ENCODE measurements around the gene AGO3.
"Not testable (repeated sequence)": the region's sequence is repeated elsewhere in the genome, so short reads cannot be mapped to it uniquely, and the experiment has no call there.

Gene AGO3

DNA sequence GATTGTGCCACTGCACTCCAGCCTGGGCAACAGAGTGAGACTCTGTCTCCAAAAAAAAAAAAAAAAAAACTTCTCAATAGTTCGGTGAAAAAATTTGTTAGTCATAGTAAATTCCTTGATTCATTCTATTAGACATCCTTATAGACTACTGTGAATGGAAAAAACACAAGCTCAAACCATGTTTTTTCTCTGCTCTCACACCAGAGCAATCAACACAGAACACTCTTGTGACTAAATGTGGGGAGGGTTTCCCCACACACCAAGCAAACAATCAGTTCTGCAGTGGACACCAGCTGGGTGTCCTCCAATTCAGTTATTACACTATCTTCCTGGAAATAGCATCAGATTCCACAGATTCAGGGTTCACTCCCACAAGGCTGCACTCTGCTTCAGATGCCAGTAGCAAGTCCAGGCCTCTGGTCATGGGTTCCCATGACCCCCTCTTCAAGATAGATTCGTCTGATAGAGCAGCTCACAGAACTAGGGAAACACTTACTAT, 83.9 kb downstream of the AGO3 start:
- DNase-seq, result no peak

DNA sequence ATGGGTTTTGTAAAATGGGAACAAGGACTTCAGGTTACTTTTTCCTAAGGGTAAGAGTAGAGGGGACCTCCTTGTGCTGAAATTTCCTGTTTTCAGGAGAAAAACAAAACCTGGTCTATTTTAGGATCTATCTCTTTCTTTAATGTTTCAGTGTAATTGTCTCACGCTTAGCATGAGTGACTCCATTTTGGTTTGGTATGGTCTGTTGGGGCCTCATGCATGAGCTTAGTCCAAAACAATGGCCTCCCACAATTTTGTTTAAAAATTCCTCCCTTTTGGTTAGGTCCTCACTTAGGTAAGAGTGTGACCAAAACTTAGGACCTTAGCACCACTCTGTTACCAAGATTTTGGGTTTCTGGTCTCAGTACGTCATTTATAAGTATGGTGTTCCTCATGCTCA, 85.8 kb downstream of the AGO3 start:
- no peak for DNase-seq

DNA sequence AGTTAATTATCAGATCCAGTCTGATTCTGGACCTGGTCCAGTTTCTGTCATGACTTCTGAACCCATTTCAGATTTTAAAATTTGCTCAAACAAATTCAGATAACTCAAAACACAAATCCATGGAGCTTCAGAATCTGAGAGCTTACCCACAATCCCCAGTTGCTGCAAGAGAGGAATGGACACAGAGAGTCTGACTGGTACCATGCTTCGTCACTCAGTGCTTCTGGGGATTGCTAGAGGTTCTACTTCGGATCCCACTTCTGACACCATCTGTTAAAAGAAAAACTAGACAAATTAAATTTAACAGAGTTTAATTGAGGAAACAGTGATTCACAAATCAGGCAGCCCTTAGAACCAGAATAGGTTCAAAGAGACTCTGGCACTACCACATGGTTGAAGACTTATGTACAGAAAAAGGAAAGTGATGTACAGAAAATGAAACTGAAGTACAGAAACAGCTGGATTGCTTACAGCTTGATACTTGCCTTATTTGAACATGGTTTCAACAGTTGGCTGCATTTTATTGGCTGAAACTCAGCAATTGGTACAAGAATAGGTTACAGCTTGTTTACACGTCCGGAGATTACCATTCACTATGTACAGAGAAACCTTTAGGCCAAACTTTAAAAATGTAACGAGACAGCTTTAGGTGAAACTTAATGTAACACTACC, 92.3 kb downstream of the AGO3 start:
- DNase-seq, result no peak

DNA sequence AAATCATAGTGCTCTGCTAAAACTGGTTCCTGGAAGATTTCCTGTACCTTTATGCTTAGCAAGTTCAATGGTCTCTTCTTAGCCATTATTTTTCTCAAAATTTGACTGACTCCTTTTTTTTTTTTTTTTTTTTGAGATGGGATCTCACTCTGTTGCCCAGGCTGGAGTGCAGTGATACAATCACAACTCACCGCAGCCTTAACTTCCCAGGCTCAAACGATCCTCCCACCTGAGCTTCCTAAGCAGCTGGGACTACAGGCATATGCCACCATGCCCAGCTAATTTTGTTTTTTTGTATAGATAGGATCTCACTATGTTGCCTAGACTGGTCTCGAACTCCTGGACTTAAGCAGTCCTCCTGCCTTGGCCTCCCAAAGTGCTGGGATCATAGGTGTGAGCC, 93.1 kb downstream of the AGO3 start:
- DNase-seq, result not testable (repeated sequence)

DNA sequence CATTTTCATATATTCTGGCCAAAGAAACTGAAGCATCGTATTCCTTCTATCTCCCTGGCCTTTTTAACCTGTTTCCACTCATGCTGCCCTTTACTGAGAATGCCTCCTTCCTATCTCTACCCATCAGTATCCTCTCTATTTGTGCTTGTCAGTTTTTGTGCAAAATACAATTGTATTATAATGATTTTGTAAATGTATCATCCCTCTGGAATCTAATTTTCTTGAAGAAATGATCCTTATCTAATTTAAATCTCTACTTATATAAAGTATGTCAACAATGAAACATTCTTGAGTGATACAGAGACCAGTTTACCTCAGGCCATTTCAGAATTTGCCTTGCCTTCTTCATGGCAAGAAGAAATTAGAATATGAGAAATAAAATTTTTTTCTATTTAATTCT, 93.9 kb downstream of the AGO3 start:
- no peak for DNase-seq

DNA sequence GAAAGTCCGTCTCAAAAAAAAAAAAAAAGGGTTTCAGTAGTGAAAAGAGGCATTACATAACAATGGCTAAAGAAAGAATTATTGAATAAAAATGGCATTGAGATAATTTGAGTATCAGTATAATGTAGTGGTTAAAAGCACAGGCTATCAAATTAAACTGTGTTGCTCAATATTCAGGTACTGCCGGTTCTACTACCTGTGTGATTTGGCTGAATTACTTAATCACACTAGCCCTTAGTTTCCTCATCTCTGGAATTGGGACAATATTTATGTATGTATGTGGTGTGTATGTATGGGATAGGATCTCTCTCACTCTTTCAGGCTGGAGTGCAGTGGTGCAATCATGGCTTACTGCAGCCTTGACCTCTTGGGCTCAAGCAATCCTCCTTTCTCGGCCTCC, 96.9 kb downstream of the AGO3 start:
- no peak for DNase-seq

DNA sequence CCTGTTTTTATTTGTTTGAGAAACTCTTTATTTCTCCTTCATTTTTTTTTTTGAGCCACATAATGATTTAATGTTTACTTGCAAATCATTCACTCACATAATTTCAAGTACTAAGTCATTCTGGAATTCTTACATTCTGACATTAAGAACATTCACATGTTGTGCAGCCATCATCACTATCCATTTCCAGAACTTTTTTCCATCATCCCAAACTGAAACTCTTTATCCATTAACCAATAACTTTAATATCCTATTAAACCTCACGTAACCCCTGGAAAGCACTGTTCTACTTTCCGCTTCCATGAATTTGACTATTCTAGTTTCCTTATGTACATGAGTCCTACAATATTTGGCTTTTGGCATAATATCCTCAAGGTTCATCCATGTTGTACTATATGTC, 100.5 kb downstream of the AGO3 start:
- no peak for DNase-seq

DNA sequence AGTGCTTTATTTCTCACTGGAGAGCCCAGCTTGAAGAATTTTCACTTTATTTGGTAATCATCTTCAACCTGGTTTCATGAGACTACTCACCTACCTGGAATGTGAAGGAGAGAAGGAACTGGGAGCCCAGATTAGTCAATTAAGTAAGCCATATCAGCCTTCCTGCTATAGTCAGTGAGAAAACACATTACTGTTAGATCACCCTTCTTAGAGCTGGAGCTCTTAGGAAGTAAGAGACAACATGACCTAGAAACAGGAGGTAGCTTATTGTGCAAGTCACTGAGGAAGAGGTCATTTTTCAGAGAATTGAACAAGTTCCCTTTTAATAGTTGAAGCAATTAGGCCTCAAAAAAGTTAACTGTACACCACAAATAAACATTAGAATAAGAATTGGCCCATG, 103.8 kb downstream of the AGO3 start:
- DNase-seq, result peak in 1 of 2 donors; percentile 73

DNA sequence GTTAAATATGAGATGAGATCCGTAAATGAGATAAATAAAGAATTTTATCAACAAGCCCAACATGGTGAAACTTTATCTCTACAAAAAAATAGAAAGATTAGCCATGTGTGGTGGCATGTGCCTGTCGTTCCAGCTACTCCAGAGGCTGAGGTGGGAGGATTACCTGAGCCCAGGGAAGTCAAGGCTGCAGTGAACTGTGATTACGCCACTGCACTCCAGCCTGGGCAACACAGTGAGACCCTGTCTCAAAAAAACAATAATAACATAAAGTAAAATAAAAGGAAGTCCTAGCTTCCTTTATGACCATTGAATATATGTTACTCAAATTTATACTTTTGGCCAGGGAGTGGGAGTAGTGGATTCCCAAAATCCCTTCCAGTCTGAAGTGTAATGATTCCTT, 104.2 kb downstream of the AGO3 start:
- no peak for DNase-seq

DNA sequence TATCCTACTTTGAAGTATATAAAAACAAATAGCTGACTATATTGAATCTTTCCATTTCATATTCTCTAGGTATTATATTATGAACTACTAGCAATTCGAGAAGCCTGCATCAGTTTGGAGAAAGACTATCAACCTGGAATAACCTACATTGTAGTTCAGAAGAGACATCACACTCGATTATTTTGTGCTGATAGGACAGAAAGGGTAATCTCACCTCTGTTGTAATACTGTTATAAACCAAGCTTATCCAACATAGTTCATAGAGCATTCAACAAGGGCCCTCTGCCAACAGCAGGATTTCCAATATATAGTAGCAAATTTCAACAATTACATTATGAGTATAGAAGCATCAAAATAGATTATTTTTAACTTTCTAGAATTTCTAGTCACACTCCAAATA, 109.3 kb downstream of the AGO3 start:
- no peak for DNase-seq

DNA sequence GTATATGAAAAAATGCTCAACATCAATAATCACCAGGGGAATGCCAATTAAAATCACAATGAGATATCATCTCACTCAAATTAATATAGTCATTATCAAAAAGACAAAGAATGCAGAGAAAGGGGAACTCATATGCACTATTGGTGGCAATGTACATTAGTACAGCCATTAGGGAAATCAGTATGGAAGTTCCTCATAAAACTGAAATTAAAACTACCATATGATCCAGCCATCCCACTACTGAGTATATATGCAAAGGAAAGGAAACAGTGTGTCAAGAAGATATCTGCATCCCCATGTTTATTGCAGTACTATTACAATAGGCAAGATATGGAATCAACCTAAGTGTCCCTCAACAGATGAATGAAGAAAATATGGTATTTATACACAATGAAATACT, 120.9 kb downstream of the AGO3 start:
- DNase-seq, result no peak

DNA sequence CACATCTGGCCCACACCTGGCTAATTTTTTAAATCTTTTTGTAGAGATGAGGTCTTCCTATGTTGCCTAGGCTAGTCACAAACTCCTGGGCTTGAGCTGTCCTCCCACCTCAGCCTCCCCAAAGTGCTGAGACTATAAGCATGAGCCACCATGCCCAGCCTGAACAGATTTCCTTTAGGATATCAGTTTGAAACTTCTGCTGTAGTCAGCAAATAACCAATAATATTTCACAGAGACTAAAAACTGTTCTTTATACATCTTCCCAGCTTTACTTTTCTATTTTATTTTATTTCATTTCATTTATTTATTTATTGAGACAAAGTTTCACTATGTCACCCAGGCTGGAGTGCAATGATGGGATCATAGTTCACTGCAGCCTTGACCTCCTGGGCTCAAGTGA, 123.1 kb downstream of the AGO3 start:
- DNase-seq, result no peak

DNA sequence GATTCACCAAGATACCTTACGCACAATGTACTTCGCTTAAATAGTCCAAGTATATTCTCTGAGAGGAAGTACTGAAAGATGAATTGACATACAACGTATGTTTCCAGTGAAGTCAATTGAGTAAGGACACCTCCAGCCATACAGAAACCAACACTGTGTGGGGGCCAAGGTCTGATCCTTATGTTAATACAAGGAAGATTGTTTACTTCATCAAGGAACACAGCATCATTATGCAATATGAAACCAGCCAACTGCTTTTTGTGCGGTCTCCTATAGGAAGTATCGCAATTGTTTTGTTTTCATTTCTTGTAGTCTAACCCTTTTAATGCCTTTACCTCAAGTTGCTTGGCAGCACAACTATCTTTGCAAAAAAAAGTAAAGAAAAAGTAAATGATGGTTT, 124.8 kb downstream of the AGO3 start:
- DNase-seq, result no peak

DNA sequence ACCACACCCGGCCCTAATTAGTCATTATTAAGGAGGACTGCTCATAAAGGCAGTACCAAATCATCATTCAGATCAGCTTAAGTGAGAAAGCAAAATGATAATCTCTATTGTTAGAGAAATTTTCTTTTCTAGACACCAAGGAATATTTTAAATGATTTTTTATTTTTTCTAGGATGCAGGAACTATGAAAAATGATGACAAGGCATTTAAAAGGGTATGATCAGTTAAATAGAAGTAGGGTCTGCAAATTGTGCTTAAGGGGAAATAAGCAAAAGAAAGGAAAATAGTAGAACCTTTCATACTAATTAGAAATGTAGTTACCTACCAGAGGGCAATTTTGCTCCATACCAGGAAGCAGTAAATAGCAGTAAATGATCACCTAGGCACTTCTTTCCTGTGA, 131.4 kb downstream of the AGO3 start:
- no peak for DNase-seq

DNA sequence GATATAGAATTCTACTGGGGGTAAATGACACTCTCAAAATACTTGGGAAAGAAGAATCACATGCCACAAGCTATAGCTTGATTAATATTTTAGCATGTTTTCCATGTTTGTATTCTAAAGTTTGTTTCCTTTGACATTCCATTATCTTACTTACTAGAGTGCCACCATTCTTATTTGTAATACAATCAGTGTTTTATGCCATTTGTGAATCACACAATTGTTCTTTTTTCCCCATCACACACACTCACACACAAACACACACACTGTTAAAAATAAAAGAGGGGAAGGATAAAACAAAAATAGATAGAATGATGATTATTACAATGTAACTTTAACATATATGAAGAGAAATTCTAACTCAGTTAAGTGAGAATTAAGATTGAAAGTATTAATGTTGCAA, 137.0 kb downstream of the AGO3 start:
- no peak for DNase-seq

DNA sequence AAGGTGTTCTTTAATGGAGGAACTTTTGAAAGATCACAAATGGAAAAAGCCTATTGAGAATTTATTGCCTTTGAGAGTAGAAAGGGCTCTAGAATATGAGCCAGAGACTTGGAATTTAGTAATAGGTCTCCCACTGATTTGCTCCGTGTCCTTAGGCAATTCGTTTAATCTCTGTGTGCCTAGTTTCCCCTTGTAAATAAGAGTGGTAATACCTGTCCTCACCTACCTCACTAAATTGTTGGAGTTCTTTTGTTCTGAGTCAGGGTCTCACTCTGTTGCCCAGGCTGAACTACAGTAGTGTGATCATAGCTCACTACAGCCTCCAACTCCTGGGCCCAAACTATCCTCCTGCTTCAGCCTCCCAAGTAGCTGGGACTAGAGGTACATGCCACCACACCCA, 138.0 kb downstream of the AGO3 start:
- no peak for DNase-seq

DNA sequence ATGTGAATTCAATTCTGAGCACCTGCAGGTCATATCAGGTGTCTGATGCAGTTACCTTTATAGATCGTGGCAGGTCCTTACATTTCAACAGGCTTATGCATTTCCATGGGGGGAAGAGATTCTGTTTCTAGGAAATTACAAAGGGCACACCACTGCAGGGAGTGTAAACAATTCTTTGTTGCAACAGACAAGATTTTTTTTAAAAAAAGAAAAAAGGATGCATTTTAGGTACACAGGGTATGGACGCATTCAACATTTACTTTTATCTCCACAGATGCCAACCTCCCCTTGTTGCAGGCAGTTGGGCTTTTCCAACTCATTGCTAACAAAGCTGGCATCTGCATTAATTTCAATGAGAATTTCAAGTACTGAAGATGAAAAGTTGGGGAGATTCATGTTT, 139.4 kb downstream of the AGO3 start:
- no peak for DNase-seq

DNA sequence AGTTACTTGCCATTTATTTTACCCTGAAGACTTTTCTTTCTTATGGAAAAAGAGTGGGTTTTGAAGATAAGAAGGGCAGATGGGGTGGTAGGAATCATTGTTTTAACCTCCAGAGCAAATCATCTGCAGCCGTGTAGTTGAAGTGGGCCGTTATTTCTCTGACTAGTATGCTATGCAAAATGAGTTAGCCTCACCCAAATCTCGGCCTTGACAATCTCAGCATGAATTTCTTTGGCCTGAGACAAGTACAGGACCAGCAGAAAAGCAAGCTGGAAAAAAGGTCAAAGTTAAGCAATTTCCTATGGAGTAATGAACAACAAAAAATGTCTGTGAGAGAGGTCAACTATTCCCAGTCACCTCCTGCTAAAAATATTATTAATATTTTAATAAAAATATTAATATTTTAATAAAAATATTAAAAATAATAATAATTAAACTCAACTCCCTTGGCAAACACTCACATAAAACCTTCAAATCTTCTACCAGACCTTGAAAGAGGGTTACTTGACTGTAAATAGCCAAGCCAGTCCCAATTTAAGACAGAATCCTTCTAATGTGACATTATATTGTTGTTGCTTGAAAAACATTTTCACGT, 146.2 kb downstream of the AGO3 start:
- no peak for DNase-seq

DNA sequence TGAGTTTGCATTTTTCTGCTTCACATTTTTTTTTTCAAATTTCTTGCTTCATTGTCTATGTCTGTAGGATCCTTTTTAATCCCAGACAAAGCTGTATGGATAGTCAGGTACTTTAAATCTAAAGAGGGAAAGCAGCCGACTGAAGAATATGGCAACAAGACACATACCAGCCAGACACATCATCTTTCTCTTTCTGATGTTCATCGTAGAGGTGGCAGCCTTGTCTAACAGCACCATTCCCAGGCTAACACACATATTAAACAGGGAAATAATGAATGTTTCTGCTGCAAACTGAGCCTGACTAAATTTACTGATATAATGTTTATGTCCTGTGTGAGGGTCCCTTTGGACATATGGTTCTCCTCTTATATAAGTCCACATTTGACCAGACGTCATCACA, 149.3 kb downstream of the AGO3 start:
- DNase-seq, result no peak

DNA sequence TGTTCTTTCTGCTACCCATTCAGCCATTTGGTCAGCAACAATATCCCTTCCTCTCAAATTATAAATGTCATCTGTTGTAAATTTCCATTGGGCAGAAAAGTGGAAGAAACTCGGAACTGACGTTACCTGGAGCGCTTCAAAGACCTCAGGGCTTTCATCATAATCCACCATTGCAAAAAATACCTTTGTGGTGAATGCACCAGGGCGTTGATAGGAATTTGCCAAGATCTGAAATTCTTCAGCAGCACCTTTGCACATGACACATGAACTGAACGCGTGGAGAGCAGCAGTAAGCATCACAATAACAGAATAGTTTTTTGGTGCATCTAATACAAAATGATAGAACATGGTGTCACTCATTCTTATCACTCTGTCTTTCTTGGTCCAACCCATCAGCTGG, 149.9 kb downstream of the AGO3 start:
- no peak for DNase-seq

DNA sequence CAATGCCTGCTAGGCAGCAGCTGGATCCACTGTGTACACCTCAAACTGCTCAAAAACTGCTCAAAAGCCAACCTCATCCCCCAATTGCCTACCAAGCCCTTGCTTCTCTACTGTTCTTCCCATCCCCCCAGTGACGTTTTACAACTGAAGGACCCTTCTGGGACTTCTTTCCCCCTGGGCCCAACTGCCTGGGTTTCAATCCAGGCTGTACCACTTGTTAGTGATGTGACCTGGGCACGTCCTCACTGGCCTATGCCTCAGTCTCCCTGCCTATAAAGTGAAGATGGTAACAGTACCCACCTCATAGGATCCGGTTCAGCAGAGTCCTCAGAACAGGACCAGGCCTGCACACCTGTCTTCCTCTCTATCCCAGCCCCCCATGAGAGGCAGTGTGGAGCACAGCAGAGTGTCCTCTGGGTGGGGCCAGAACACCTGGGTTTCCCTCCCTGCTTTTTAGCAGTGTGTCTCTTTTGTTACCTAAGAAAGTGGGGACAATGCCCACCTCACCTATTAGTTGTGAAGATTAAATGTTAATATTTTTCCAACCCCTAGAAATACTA, 151.1 kb downstream of the AGO3 start:
- no peak for DNase-seq

DNA sequence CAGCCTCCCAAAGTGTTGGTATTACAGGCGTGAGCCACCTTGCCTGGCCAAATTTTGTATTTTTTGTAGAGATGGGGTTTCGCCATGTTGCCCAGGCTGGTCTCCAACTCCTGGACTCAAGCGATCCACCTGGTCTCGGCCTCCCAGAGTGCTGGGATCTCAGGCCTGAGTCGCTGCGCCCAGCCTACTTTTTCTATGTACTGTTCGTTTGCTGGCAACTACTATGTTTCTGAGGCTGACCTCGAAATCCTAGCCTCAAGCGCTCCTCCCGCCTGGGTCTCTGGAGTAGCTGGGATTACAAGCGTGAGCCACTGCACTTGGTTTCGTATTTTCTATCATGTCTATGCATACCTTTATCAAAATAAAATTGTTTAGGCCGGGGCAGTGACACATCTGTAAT, 152.3 kb downstream of the AGO3 start:
- DNase-seq, result no peak

DNA sequence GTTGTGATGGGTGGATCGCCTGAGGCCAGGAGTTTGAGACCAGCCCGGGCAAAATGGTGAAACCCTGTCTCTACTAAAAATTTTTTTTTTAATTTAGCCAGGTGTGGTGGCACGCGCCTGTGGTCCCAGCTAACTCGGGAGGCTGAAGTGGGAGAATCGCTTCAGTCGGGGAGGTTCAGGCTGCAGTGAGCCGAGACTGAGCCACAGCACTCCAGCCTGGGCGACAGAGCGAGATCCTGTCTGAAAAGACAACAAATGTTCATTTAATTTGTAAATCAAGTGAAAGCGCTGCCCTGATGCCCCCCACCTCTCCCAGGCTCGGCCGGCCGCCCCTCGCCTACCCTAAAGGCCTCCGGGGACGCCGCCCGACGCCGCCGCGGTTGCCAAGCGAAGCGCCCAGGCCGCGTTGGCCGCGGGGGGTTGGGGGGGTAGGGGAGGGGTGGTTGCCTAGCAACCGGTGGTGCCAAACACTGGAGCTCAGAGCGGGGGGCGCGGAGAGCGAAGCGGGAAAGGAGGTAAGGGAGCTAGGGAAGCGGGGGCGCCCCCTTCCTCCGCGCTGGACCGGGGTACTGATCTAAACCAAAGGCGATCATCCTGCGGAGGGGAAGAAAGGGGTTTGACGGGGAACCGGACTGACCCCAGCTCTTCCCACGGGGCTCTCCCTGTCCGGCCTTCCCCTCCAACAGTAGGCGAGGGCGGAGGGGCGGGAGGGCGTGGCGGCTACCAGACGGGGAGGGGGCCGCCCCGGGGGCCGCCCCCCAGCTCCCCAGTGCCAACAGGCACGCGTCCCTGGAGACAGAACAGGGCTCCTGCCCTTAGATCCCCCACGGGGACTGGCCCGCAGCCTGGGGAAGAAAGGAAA, 153.0 kb downstream of the AGO3 start, which contains the start of gene TEKT2:
Gene TEKT2 (plus strand): TSS at position 460 of the 862 bp plus-strand sequence. CDS start 828 bp downstream, outside the sequence.
- no peak for DNase-seq
